Esophagus (tissue), 2 donors: Measurements from ENCODE around the gene ELMO1. TPM values are rescaled to one million over a fixed set of nuclear protein-coding genes. Genes with fewer than 3 reads are reported as not detected.

Experiments used
- H3K27ac ChIP-seq, 2 donors: one replicate each; pipeline ENCODE4 v1.5.1; 2013; ENCODE audit warnings: low read depth in 2 of 2, mild to moderate bottlenecking in 2 of 2, inconsistent platforms in 1 of 2, low read length in 1 of 2, moderate library complexity in 1 of 2
- H3K27me3 ChIP-seq, 2 donors: one replicate each; pipeline ENCODE4 v1.6.1; 2013; ENCODE audit warnings: low read length in 2 of 2, control low read depth in 1 of 2, mild to moderate bottlenecking in 1 of 2; ENCODE audit not compliant: insufficient read depth in 2 of 2, control insufficient read depth in 1 of 2
- H3K36me3 ChIP-seq, 2 donors: one replicate each; pipeline ENCODE4 v1.6.1; 2013; ENCODE audit warnings: low read length in 1 of 2; ENCODE audit not compliant: control insufficient read depth in 2 of 2, insufficient read depth in 2 of 2
- H3K4me1 ChIP-seq, 2 donors: one replicate each; pipeline ENCODE4 v1.6.1; 2013; ENCODE audit warnings: low read length in 1 of 2; ENCODE audit not compliant: control insufficient read depth in 2 of 2, insufficient read depth in 2 of 2
- H3K4me3 ChIP-seq, 2 donors: one replicate each; pipeline ENCODE4 v1.5.1; 2013; ENCODE audit warnings: low read length in 2 of 2, mild to moderate bottlenecking in 2 of 2, low read depth in 1 of 2, moderate library complexity in 1 of 2
- H3K9me3 ChIP-seq, 2 donors: one replicate each; pipeline ENCODE4 v1.6.1; 2013; ENCODE audit warnings: mild to moderate bottlenecking in 2 of 2, low read depth in 1 of 2, low read length in 1 of 2, moderate library complexity in 1 of 2; ENCODE audit not compliant: control insufficient read depth in 2 of 2, insufficient read depth in 1 of 2
- WGBS, 2 donors: extraction: QIAGEN DNeasy Blood & Tissue Kit; methylation state at CpG; one replicate each; pipeline ENCODE4 v1.1.7; 2013; 5-methylcytosine and 5-hydroxymethylcytosine counted together
- polyA plus RNA-seq, 2 donors: library from polyadenylated mRNA; stranded (reverse); fragments of 200-250 nt; gene quantifications; one replicate each; pipeline ENCODE4 v1.2.3, GENCODE V29; 2013
- donor health status: healthy with polysubstance abuse.
- donor health status: Bipolar disorder and iron deficiency.

The ELMO1 gene
- polyA plus RNA-seq, 2 donors = 1.5 to 2.9 TPM

GRCh38 chr7:37484426-37485073 is 35.9 kb upstream of the ELMO1 start:
- no peak overlapping the region for H3K4me3 ChIP-seq
- H3K36me3 ChIP-seq = no peaks in the 10 kb centered on the region
- peaks cover 3% of the 10 kb centered on the region in 2 donors for H3K9me3 ChIP-seq
- WGBS, 2 donors = 54 to 67% methylated on average over 6 of the region's 6 CpGs
- H3K27me3 ChIP-seq = peaks cover 0 to 3% of the 10 kb centered on the region in 2 donors
- no peaks in the 10 kb centered on the region for H3K4me1 ChIP-seq
- H3K27ac ChIP-seq = no peak overlapping the region

DNA sequence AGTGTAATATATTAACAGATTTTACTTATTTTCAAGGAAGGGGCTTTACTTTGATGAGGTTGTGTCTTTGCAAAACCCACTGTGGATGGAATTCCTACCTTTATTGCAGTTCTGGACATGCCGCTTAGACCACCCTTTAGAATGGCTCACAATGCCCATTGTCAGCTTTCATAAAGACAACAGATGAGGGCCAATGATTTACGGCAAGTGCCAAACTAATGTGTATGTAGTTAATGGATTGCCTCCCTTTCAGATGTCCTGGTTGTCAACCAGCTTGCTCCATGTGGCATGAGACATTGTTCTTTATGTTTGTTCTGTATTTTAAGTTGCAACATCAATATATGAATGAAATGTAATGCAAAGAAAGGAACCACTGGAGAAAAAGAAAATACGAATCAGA is 35.0 kb upstream of the ELMO1 start:
- H3K9me3 ChIP-seq = peaks cover 3% of the 10 kb centered on the region in 2 donors
- H3K4me1 ChIP-seq = no peaks in the 10 kb centered on the region
- H3K27ac ChIP-seq = no peak overlapping the region
- no peak overlapping the region for H3K4me3 ChIP-seq
- WGBS, 2 donors = 75 to 86% methylated on average over 3 of the region's 3 CpGs
- H3K27me3 ChIP-seq = peaks cover 0 to 3% of the 10 kb centered on the region in 2 donors
- no peaks in the 10 kb centered on the region for H3K36me3 ChIP-seq

GRCh38 chr7:37482953-37483352 is 34.3 kb upstream of the ELMO1 start:
- no peak overlapping the region for H3K4me3 ChIP-seq
- peaks cover 0 to 3% of the 10 kb centered on the region in 2 donors for H3K27me3 ChIP-seq
- peaks cover 3% of the 10 kb centered on the region in 2 donors for H3K9me3 ChIP-seq
- no peaks in the 10 kb centered on the region for H3K36me3 ChIP-seq
- H3K27ac ChIP-seq = no peak overlapping the region
- H3K4me1 ChIP-seq = no peaks in the 10 kb centered on the region
- 87 to 90% methylated on average over 2 of the region's 2 CpGs for WGBS, 2 donors

- no peak overlapping the region for H3K27ac ChIP-seq
- 57 to 66% methylated on average over 1 of the region's 1 CpG for WGBS, 2 donors
- H3K9me3 ChIP-seq = peaks cover 3% of the 10 kb centered on the region in 2 donors
Observed at GRCh38 chr7:37482505-37482904, 33.8 kb upstream of the ELMO1 start.

GRCh38 chr7:37481722-37482288 is 33.1 kb upstream of the ELMO1 start:
- H3K4me1 ChIP-seq = no peaks in the 10 kb centered on the region
- peaks cover 0 to 3% of the 10 kb centered on the region in 2 donors for H3K9me3 ChIP-seq
- H3K27me3 ChIP-seq = peaks cover 0 to 3% of the 10 kb centered on the region in 2 donors
- WGBS, 2 donors = 74 to 82% methylated on average over 5 of the region's 5 CpGs
- H3K4me3 ChIP-seq = no peak overlapping the region
- H3K27ac ChIP-seq = no peak overlapping the region
- no peaks in the 10 kb centered on the region for H3K36me3 ChIP-seq

More at GRCh38 chr7:37482505-37482904, 33.8 kb upstream of the ELMO1 start:
- H3K27me3 ChIP-seq = peaks cover 0 to 3% of the 10 kb centered on the region in 2 donors
- no peak overlapping the region for H3K4me3 ChIP-seq
- no peaks in the 10 kb centered on the region for H3K36me3 ChIP-seq
- no peaks in the 10 kb centered on the region for H3K4me1 ChIP-seq

DNA sequence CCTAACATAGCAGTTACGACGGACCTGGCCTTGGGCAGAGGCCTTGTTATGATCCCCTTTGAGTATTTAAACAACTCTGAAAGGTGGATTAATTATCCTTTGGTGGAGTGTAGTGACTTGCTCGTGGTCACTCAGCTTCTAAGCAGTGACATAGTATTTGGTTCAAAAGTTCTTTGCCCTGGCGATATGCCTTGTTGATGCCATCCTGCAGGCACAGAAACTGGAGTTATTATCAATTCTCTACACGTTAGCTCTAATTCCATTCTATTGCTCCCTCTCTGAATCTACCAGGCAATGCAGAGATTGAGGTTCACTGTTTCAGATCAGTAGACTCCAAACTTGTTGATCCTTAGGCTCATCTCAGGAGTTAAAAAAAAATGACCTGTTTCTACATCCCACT is 32.5 kb upstream of the ELMO1 start:
- peaks cover 0 to 3% of the 10 kb centered on the region in 2 donors for H3K27me3 ChIP-seq
- no peak overlapping the region for H3K27ac ChIP-seq
- no peak overlapping the region for H3K4me3 ChIP-seq
- peaks cover 0 to 3% of the 10 kb centered on the region in 2 donors for H3K9me3 ChIP-seq
- WGBS, 2 donors = 72 to 75% methylated on average over 5 of the region's 5 CpGs
- no peaks in the 10 kb centered on the region for H3K4me1 ChIP-seq
- H3K36me3 ChIP-seq = no peaks in the 10 kb centered on the region

GRCh38 chr7:37480041-37481031 is 31.7 kb upstream of the ELMO1 start:
- Histone ChIP-seq H3K4me1 (no peaks in the 10 kb centered on the region), H3K27me3 (peaks cover 0 to 3% of the 10 kb centered on the region in 2 donors), H3K4me3 (no peak overlapping the region), H3K27ac (no peak overlapping the region), H3K9me3 (peaks cover 0 to under 1% of the 10 kb centered on the region in 2 donors), H3K36me3 (no peaks in the 10 kb centered on the region)
- WGBS, 2 donors = 71% methylated on average over 11 of the region's 11 CpGs

DNA sequence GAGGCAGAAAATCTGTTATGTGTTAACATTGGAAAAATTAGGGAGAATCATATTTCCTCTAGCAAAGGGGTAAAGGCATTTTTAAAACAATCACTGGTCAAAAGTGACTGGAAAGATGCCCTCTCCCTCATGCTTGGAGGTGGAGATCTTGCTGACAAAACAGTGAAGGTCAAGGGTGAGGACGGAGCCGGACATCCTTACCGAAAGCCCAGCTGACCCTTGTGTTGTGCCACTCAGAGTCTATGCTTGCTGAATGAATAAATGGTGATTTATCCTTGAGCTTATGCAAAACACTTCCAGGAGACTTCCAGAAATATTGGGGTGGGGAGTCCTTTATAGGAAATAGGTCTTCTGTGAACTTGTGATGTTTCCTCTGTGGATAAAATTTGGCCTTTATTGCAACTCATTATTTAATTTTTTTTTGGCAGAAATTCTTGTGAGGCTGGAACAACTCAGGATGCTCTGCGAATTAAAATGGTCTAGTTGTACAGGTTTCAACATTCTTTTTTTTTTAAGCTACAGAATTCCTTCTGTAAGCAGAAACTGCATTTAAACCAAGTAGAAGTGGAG is 28.3 kb upstream of the ELMO1 start:
- Histone ChIP-seq H3K4me3 (no peak overlapping the region), H3K36me3 (no peaks in the 10 kb centered on the region), H3K4me1 (no peaks in the 10 kb centered on the region), H3K27ac (no peak overlapping the region), H3K27me3 (no peaks in the 10 kb centered on the region), H3K9me3 (no peaks in the 10 kb centered on the region)
- WGBS, 2 donors = 56 to 70% methylated on average over 4 of the region's 4 CpGs

DNA sequence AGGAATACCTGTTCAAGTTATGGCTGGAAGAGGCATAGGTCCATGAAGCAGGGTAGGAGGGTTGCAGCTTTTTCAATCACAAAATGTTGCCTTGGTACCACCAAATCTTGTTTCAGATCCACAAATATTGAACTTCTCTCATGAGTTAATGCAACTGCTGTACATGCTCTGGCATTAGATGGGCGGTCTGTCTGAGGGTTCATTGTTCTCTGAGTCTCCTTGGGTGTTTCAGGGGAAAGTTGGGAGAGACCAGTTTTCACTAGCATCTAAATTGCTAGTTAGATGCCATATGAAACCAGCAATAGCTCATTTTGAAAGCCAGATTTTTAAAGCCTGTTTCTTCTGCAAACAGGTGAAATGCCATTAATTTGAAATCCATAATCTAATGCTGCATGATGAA is 27.8 kb upstream of the ELMO1 start:
- no peaks in the 10 kb centered on the region for H3K9me3 ChIP-seq
- H3K4me3 ChIP-seq = no peak overlapping the region
- H3K4me1 ChIP-seq = no peaks in the 10 kb centered on the region
- H3K36me3 ChIP-seq = no peaks in the 10 kb centered on the region
- no peaks in the 10 kb centered on the region for H3K27me3 ChIP-seq
- 75 to 78% methylated on average over 1 of the region's 1 CpG for WGBS, 2 donors
- no peak overlapping the region for H3K27ac ChIP-seq
